T47D (cell line): ENCODE results near the gene IFT88.
A peak's percentile ranks its signal among the peaks of the same experiment; 100 is the strongest.

ENCODE experiments used
- DNase-seq, 2 experiments: peaks; one replicate each; pipeline versions ENCODE4 v3.0.0 to v3.0.0-alpha.2; 2011 to 2012; ENCODE audit warnings: low read depth in 1 of 2, low spot score in 1 of 2
- JUND ChIP-seq: IDR thresholded peaks from 2 replicates; pipeline ENCODE4 v1.6.1; 2012; ENCODE audit warnings: low read depth
- in situ Hi-C: cut with HindIII; loops from 2 replicates; pipeline ENCODE4 v1.10.0; 2016; ENCODE audit warnings: low sequenced_read_pairs, low pct_unique_long_range_greater_than_20kb

Gene IFT88

GRCh38 chr13:20573186-20573585 is 6.2 kb downstream of the IFT88 start:
- DNase-seq = no peak
- in situ Hi-C loops = no loop called here
- no peak for TF ChIP-seq JUND

- no peak for TF ChIP-seq JUND
- in situ Hi-C loops = no loop called here
- DNase-seq = no peak
Observed at GRCh38 chr13:20573636-20574035, 6.7 kb downstream of the IFT88 start.

- in situ Hi-C loops = no loop called here
- no peak for TF ChIP-seq JUND
- no peak for DNase-seq
Observed at GRCh38 chr13:20579191-20579590, 12.2 kb downstream of the IFT88 start.

DNA sequence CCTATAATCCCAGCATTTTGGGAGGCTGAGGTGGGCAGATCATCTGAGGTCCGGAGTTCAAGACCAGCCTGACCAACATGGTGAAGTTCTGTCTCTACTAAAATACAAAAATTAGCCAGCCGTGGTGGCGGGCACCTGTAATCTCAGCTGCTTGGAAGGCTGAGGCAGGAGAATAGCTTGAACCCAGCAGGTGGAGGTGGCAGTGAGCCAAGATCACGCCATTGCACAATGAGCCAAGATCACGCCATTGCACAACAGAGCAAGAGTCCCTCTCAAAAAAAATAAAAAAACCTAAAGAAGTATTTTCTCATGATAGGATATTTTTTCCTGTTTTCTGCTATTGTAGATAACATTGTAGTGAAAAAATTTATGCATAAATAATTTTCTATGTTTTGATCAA is 13.3 kb downstream of the IFT88 start:
- in situ Hi-C loops = no loop called here
- no peak for TF ChIP-seq JUND
- DNase-seq = no peak

DNA sequence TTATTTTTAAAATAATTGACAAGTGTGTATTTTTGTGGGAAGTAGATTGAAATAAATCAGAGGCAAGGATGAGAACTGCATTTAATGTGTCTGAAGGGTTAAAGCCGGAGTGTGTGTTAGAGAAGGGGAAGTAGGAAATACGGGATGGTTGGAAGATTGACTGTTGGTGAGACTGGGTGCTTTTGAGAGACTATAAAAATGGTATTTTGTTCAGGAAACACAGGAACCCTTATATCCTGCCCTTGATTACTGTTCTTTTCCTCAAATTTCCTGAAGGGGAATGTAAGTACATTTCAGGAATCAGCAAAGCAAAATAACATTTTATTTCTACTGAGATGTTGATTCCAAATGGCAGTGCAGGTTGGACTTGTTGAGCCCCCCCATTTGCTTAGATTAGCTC is 15.1 kb downstream of the IFT88 start:
- in situ Hi-C loops = no loop called here
- no peak for DNase-seq
- TF ChIP-seq JUND = no peak

- TF ChIP-seq JUND = no peak
- DNase-seq = no peak
- in situ Hi-C loops = no loop called here
Observed at GRCh38 chr13:20583803-20584293, 16.9 kb downstream of the IFT88 start.

DNA sequence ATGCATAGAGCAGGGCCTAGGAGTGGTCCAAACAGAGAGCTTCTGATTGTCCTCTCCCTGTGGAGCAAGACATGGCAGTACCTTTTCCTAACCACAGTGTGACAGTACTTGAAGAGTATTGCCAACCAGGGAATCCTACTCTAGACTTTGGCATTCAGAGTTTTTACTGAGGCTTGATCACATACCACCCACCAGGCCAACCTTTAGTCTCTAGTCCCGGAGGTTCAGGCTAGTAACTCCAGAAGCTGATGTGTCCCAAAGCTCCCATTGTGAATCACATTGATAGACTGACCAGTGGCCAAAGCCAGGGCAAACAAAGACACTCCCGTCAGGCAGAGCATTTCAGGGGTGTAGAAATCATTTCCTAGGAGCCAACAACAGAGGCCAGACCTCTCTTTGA is 18.4 kb downstream of the IFT88 start:
- no peak for TF ChIP-seq JUND
- in situ Hi-C loops = no loop called here
- DNase-seq = no peak

DNA sequence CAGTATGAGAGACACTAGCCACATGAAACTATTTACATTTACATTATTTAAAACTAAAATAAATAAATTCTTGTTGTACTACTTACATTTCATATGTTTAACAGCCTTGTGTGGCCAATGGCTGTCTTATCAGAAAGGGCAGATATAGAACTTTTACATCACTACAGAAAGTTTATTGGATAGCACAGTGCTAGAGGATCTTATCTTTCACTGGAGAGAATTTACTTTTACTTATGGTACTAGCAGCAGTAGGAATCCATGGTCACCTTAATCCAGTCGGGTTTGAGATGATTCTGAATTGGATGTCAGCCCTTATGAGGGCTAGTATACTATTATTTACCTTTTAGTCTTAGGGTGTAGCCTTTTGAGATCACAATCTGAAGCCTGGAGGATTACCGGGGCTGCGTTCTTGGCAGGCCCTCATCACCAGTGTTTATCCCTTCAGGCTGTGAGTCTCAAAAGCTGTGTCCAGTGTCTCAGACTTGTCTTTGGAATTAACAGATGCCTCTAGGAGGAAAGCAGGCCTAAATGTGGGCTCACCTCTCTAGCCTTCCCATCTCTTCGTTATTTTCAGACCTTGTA is 21.7 kb downstream of the IFT88 start:
- peak in 1 of 2 experiments; percentile 37 for DNase-seq
- in situ Hi-C loops = no loop called here

GRCh38 chr13:20590561-20590960 is 23.6 kb downstream of the IFT88 start:
- no peak for TF ChIP-seq JUND
- DNase-seq = peak in 1 of 2 experiments; percentile 15
- in situ Hi-C loops = no loop called here

More for the DNA sequence above, 21.7 kb downstream of the IFT88 start:
- TF ChIP-seq JUND = no peak

GRCh38 chr13:20592606-20593005 is 25.6 kb downstream of the IFT88 start:
- no peak for TF ChIP-seq JUND
- in situ Hi-C loops = no loop called here
- no peak for DNase-seq

DNA sequence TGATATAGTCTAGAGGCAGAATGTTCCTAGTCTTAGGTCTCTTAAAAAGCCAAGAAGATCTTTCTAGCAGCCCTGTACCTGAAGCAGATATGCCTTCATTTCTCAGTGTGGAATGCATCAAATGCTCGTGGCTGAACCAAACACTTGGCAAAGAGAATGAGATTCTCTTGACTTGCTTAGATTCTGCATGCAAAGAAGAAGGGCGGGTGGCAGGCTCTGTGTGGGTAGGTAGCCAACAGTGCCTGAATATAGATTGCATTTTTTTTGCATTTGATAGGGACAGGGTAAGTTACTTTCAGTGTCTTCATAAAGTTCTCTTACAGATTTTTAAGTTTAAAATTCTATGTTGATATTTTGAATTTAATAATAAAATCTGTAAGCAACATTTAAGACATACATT is 27.3 kb downstream of the IFT88 start:
- no peak for DNase-seq
- no peak for TF ChIP-seq JUND
- in situ Hi-C loops = no loop called here

- TF ChIP-seq JUND = no peak
- in situ Hi-C loops = no loop called here
Observed at GRCh38 chr13:20607015-20607414, 40.1 kb downstream of the IFT88 start.

DNA sequence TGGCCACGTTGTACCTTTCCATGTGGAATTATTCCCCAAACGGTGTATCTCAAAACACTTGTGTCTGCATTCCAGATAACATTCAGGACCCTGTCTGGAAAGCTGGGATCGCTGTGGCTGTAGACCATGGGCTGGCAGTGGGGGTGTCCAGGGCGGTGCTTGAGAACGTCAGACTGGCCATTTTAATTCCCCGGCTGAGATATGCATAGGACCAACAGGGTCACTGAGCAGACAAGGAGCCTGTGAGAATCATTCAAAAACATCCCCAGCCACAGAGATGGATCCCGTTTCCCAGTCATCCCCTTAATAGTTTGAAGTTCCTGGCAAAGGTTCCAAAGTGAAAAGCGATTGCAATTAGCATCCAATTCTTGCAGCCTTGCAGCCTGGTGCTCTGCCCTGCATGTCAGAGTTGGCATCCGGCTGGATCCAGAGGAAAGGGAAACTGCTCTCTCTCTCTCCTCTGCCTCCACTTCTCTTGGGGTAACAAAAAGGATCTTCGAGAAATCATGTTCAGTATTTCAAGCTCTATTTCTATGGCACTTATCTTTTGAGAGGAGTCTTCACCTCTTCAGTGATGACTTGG is 41.6 kb downstream of the IFT88 start:
- no peak for DNase-seq
- in situ Hi-C loops = no loop called here
- TF ChIP-seq JUND = no peak

More at GRCh38 chr13:20607015-20607414, 40.1 kb downstream of the IFT88 start:
- no peak for DNase-seq

DNA sequence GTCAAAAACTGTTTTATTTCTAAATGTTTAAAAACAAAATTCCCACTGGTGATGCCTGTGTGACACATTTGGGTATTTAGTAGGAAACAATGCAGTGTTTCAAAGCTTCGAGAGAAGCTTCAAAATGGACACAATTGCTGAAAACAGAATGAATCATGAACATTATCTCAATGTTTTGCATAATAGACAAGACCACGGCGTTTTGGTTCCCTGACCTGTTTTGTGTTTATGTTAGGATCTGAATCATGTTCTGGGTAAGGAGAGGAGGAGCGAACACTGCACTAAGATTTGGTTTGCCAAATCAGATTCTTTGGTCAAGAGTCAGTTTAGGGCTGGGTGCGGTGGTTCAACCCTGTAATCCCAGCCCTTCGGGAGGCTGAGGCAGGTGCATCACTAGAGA is 42.2 kb downstream of the IFT88 start:
- no peak for TF ChIP-seq JUND
- no peak for DNase-seq
- in situ Hi-C loops = no loop called here
